ENCODE data around the gene SMARCB1.
A peak's percentile ranks its signal among the peaks of the same experiment; 100 is the strongest.

The SMARCB1 gene

DNA sequence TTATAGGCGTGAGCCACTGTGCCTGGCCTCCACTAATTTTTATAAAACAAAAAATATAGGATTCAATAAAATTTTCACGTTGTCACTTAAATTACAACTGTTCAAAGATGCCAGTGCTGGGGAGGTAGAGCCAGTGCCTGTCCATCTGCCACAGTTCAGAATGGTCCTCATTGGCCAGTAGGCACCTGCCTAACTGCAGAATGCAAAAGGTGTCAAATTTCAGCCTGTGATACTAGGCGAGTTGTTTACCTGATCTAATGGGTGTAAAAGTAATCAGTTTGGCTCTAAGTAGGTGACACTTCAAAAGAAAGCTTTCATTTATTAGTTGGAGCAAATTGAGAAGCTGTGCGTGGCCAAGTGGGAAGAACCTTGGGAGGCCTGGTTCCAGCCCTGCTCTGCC lies 2.4 kb downstream of the SMARCB1 start:
- Mint-ChIP-seq H3K36me3 (ENCODE audit: insufficient read depth) (peaks cover 20% of the 10 kb centered on the region), H3K27ac (ENCODE audit: low read depth) (no peak overlapping the region), H3K9me3 (no peaks in the 10 kb centered on the region), H3K4me3 (no peak overlapping the region), H3K4me1 (peaks cover 27% of the 10 kb centered on the region), H3K27me3 (no peaks in the 10 kb centered on the region)
- ATAC-seq (replicated peaks; ENCODE audit: extremely low read depth, poor library complexity, severe bottlenecking): no peak
- no peak for DNase-seq (ENCODE audit: low spot score in 2 of 2)

DNA sequence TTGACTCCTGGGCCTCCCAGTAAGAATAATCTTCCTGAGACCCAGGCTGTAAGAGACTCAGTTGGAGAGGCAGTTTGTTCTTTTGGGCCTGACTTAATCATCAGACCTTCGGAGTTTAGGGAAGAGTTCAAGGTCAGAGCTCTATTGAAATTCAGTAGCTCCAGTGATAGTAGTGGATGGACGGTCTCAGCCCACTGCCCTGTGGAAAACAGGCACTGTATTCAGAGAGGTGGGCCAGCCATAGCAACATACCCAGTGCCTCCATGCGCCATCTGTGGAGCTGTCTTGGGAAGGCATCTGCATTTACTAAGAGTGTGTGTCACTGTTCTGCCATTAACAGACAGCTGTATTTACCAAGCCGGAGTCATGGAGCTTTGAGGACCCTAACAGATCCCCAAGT lies 2.9 kb downstream of the SMARCB1 start:
- peaks cover 23% of the 10 kb centered on the region for H3K4me1 Mint-ChIP-seq
- H3K27ac Mint-ChIP-seq (ENCODE audit: low read depth): no peak overlapping the region
- H3K27me3 Mint-ChIP-seq: no peaks in the 10 kb centered on the region
- DNase-seq (ENCODE audit: low spot score in 2 of 2) (no peak), ATAC-seq (replicated peaks; ENCODE audit: extremely low read depth, poor library complexity, severe bottlenecking) (no peak)
- H3K36me3 Mint-ChIP-seq (ENCODE audit: insufficient read depth): peaks cover 23% of the 10 kb centered on the region
- H3K9me3 Mint-ChIP-seq: no peaks in the 10 kb centered on the region
- H3K4me3 Mint-ChIP-seq: no peak overlapping the region

DNA sequence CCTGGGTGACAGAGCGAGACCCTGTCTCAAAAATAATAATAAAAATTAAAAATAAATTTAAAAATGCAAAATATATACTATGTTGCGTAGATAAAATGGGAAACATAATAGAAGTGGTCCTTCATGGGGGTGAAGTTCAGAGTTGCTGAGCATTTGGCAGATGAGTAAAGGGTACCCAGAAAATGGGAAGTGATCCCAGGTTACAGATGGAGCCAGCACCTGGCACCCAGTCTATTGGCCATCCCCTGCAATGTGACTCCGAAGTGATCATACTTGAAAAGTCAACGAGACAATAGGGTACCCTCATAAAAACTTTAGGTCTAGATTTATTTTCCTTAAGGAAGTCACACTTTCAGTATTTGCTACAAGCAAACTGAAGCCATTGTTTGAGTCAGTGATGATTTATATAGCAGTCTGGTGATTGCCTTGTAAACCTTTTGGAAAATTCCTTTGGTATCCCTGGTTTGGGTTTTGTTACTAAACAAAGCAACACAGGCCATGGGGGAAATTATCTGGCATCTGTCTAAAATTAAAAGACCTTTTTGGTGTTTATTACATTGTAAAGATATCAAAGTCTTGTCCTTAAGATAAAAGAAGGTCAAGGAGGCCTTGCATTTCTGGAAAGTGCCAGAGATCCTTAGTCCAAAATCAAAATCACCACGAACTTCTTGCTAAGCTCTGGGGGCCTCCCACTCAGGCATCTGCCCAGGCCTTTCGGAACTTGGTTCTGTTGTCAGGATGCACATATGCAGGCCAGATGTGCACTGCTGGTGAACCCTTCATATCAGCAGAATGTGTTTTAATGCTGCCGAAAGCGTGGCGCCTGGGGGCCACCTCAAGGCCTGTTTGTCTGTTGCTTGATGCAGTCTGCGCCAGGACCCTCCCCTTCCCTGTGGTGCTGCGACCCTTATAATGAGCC lies 4.3 kb downstream of the SMARCB1 start:
- peaks cover 23% of the 10 kb centered on the region for H3K4me1 Mint-ChIP-seq
- peaks cover 31% of the 10 kb centered on the region for H3K36me3 Mint-ChIP-seq (ENCODE audit: insufficient read depth)
- ATAC-seq (replicated peaks; ENCODE audit: extremely low read depth, poor library complexity, severe bottlenecking): no peak
- H3K4me3 Mint-ChIP-seq: no peak overlapping the region
- H3K9me3 Mint-ChIP-seq: no peaks in the 10 kb centered on the region
- H3K27me3 Mint-ChIP-seq: no peaks in the 10 kb centered on the region
- no peak for DNase-seq (ENCODE audit: low spot score in 2 of 2)
- no peak overlapping the region for H3K27ac Mint-ChIP-seq (ENCODE audit: low read depth)

DNA sequence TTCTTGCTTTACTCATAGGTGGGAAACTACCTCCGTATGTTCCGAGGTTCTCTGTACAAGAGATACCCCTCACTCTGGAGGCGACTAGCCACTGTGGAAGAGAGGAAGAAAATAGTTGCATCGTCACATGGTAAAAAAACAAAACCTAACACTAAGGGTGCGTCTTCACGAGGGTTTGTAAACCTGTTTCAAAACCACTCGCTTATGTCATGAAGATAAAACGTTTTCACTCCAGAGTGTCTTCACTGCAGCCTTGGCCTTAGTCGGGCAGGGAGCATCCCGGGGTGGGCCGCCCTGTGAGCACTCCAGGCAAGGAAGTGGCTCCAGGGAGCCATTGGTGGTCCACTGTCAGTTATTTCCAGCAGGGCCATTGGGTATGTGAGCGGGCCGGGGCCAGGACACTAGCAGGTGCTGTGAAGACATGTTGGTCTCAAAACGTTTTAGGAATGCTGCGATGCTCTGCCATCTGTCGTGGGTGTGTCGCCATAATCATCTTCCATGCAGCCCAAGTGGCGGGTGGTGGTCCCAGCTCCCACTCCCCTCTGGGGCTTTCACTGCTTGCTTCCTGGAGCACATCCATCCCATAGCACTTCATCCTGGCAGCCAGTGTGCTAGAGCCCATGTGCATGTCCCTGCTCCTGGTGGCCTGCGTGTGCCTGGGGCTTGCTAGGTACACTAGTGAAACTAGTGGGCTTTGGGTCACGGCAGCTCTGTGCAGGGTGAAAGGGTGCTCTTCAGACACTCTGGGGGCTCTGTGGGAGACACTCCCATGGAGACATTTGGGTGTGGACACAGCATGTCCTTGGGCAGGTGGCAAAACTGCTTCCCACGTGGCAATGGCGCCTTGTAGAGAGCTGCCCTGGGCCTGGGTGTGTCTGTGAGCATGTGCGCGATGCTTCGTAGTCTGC lies 5.2 kb downstream of the SMARCB1 start:
- H3K36me3 Mint-ChIP-seq (ENCODE audit: insufficient read depth): peaks cover 36% of the 10 kb centered on the region

DNA sequence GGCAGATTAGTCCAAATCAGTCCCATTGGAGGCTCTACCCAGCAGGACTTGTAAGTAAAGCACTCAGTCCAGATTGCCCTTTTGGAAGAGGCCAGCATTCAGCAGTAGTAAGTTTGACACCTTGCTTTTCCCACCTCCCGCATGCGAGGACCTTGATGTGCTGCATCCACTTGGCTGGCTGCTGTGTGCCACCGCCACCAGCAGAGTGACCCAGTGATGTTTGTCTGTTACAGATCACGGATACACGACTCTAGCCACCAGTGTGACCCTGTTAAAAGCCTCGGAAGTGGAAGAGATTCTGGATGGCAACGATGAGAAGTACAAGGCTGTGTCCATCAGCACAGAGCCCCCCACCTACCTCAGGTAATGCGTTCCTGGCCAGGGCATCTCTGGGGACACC lies 6.6 kb downstream of the SMARCB1 start:
- peaks cover 35% of the 10 kb centered on the region for H3K36me3 Mint-ChIP-seq (ENCODE audit: insufficient read depth)
- H3K27ac Mint-ChIP-seq (ENCODE audit: low read depth): no peak overlapping the region

More for the DNA sequence above, 5.2 kb downstream of the SMARCB1 start:
- no peaks in the 10 kb centered on the region for H3K9me3 Mint-ChIP-seq
- ATAC-seq (replicated peaks; ENCODE audit: extremely low read depth, poor library complexity, severe bottlenecking): no peak
- no peak for DNase-seq (ENCODE audit: low spot score in 2 of 2)
- H3K4me1 Mint-ChIP-seq: peaks cover 23% of the 10 kb centered on the region
- H3K27me3 Mint-ChIP-seq: no peaks in the 10 kb centered on the region
- no peak overlapping the region for H3K27ac Mint-ChIP-seq (ENCODE audit: low read depth)
- no peak overlapping the region for H3K4me3 Mint-ChIP-seq

DNA sequence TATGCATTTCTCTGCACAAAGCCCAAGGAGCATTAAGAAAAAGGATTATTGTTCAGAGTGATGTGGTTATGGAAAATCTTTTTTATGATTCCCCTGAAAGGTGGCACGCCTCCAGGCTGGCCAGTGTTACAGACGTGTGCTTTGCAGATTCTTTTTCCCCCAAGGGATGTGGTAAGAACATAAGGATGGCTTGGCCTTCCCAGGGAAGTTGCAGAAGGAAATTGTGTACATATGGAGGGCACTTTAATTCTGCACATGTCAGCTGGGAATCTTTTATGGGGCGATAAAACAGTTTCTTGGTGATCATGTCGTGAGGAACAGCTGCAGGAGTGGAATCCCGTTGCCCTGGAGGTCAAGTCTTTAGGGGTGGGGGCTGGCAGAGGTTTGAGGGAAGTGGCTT lies 9.7 kb downstream of the SMARCB1 start:
- DNase-seq (ENCODE audit: low spot score in 2 of 2) (no peak), ATAC-seq (replicated peaks; ENCODE audit: extremely low read depth, poor library complexity, severe bottlenecking) (no peak)
- Mint-ChIP-seq H3K27me3 (no peaks in the 10 kb centered on the region), H3K9me3 (no peaks in the 10 kb centered on the region), H3K4me1 (peaks cover 12% of the 10 kb centered on the region), H3K36me3 (ENCODE audit: insufficient read depth) (peaks cover 59% of the 10 kb centered on the region), H3K4me3 (no peak overlapping the region), H3K27ac (ENCODE audit: low read depth) (no peak overlapping the region)

More for the DNA sequence above, 6.6 kb downstream of the SMARCB1 start:
- H3K27me3 Mint-ChIP-seq: no peaks in the 10 kb centered on the region
- no peak overlapping the region for H3K4me3 Mint-ChIP-seq
- DNase-seq (ENCODE audit: low spot score in 2 of 2) (no peak), ATAC-seq (replicated peaks; ENCODE audit: extremely low read depth, poor library complexity, severe bottlenecking) (no peak)
- peaks cover 23% of the 10 kb centered on the region for H3K4me1 Mint-ChIP-seq
- H3K9me3 Mint-ChIP-seq: no peaks in the 10 kb centered on the region

DNA sequence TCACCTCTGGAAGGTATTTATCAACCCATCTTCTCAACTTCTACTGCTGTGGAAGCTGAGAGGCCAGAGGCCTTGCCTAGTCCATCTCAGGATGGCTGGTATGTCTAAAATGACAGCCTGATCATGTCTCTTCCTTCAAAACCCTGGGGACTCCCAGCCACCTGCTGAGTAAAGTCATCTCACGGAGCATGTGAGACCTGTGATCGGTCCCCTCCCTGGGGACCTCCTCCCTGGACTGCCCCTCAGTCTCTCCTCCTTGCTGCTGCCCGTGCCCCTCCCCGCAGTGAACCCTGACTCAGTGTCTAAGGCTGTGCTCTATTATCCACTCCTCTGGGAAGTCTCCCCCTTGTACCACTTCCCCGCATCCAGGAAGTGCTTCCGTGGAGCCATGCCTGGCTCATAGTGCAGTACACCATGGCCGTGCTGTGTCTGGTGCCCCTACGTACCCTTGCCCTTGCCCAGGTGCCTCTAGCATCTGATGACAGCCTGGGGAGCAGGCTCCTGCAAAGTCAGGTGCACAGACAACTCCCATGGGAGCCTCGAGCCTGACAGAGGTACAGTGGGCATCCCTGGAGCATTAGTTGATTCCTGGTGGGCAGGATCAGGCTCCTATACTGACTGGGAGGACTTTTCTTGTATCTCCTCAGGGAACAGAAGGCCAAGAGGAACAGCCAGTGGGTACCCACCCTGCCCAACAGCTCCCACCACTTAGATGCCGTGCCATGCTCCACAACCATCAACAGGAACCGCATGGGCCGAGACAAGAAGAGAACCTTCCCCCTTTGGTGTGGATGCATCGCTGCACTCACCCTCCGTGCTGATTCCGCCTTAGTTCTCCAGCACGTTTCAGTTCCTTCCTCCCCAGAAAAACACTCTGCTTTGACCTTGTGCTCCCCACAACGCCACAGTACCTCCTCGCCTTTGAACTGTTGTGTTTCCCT lies 13.8 kb downstream of the SMARCB1 start:
- no peaks in the 10 kb centered on the region for H3K4me1 Mint-ChIP-seq
- ATAC-seq (replicated peaks; ENCODE audit: extremely low read depth, poor library complexity, severe bottlenecking): no peak
- H3K9me3 Mint-ChIP-seq: no peaks in the 10 kb centered on the region
- H3K36me3 Mint-ChIP-seq (ENCODE audit: insufficient read depth): peaks cover 56% of the 10 kb centered on the region
- no peak for DNase-seq (ENCODE audit: low spot score in 2 of 2)
- no peaks in the 10 kb centered on the region for H3K27me3 Mint-ChIP-seq
- no peak overlapping the region for H3K4me3 Mint-ChIP-seq
- peak overlapping the region; percentile 67 for H3K27ac Mint-ChIP-seq (ENCODE audit: low read depth)

DNA sequence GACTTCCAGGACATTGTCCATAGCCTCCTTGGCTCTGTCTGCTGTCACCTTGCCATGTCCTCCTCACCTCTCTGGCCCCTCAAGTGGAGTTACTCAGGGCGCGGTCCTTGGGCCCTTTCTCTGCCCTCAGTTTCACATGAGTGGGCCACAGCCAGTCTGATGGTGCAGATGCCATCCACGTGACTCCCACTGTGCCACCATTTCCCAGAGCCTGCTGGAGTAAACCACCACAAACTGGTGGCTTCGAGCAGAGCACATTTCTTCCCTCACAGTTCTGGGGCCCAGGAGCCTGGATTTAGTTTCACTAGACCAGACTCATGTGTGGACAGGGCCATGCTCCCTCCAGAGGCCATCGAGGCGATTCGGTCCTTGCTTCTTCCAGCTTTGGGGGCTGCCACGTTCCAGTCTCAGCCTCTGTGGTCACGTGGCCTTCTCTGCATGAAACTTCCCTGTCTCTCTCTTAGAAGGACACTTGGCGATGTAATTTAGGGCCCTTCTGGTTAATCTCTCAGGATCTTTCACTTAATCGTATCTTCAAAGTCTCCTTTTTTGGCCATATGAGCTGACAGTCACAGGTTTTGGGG lies 14.6 kb downstream of the SMARCB1 start:
- H3K4me1 Mint-ChIP-seq: no peaks in the 10 kb centered on the region

DNA sequence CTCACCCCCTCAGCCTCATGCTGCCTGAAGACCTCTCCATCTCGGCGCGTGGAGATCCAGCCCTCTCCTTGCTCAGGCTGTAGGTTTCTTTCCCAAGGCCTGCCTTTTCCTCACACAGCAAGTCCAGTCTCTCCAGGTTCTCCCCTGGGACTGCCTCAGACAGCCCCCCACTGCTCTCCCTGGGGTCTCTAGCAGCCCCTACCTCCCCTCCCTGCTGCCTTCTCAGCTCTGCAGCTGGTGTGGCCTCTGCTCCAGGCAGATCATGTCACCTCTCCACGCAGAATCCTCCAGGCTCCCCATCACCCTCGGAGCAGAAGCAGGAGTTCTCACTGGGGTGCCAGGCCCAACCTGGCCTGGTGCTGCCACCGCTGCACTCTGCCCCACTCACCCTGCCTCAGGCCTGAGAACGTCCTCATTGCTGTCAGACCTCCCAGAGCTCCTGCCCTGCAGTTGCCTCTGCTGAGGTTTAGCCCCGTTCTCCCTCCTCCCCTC lies 15.2 kb downstream of the SMARCB1 start:
- peak overlapping the region; percentile 67 for H3K27ac Mint-ChIP-seq (ENCODE audit: low read depth)
- no peaks in the 10 kb centered on the region for H3K27me3 Mint-ChIP-seq
- ATAC-seq (replicated peaks; ENCODE audit: extremely low read depth, poor library complexity, severe bottlenecking): no peak
- no peak for DNase-seq (ENCODE audit: low spot score in 2 of 2)
- peaks cover 57% of the 10 kb centered on the region for H3K36me3 Mint-ChIP-seq (ENCODE audit: insufficient read depth)
- H3K4me3 Mint-ChIP-seq: no peak overlapping the region
- H3K9me3 Mint-ChIP-seq: no peaks in the 10 kb centered on the region
- no peaks in the 10 kb centered on the region for H3K4me1 Mint-ChIP-seq

More for the DNA sequence above, 14.6 kb downstream of the SMARCB1 start:
- DNase-seq (ENCODE audit: low spot score in 2 of 2) (no peak), ATAC-seq (replicated peaks; ENCODE audit: extremely low read depth, poor library complexity, severe bottlenecking) (no peak)
- Mint-ChIP-seq H3K27ac (ENCODE audit: low read depth) (peak overlapping the region; percentile 67), H3K27me3 (no peaks in the 10 kb centered on the region), H3K4me3 (no peak overlapping the region), H3K36me3 (ENCODE audit: insufficient read depth) (peaks cover 56% of the 10 kb centered on the region), H3K9me3 (no peaks in the 10 kb centered on the region)

DNA sequence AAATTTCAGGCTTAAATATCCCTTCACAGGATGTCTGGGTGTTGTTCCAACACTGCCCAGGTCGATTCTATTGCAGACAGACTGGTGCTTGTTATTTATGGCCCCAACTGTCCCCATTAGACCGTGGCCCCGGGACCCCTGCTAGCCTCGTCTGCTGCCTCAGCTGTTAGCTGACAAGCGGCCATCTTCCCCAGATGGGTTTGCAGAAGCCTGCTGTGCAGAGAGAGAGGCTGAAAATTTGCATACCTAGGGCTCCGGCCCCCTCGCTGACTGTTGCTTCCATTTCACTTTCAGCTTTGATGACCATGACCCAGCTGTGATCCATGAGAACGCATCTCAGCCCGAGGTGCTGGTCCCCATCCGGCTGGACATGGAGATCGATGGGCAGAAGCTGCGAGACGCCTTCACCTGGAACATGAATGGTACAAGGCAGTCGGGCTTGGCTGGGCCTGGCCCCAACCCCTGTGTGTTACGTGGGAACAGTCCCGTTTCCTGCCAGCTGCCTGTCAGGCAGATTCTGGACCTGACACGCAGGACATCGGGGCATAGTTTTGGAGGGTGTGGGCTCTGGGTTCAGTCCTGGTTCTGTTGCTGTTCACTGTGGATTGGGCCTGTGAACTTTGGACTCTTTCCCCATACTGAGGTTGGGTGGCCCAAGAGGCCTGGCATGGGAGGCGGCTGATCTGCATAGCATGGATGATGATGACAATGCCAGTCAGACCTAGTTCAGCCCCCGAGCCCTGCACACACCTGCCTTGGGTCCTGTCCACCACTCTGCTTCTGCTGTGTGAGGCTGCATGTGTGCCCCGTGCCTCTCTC lies 16.4 kb downstream of the SMARCB1 start:
- H3K27ac Mint-ChIP-seq (ENCODE audit: low read depth): no peak overlapping the region
- DNase-seq (ENCODE audit: low spot score in 2 of 2): no peak

DNA sequence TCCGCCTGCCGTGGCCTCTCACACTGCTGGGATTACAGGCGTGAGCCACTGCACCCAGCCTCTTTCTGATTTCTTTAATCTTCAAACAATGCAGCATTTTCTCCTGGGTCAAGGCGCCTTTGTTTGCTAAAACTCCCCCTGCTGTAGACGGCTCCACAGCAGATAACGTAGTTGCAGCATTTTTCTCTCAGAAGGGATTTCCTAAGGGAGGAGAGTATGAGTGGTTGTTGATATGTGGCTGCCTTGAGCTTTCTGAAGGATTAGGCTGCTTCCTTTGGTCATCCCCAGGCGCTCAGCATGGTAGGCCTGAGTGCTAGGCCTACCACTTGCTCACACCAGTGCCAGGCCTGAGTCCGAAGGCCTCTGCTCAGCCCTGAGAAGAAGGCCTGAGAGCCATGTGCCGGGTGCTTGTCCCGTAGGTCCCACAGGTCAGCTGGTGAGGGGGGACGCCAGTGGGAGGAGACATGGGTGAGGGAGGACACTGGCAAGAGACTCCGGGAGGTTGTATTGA lies 18.1 kb downstream of the SMARCB1 start:
- Mint-ChIP-seq H3K27me3 (no peaks in the 10 kb centered on the region), H3K4me3 (no peak overlapping the region), H3K27ac (ENCODE audit: low read depth) (peak overlapping the region; percentile 49), H3K4me1 (no peaks in the 10 kb centered on the region), H3K36me3 (ENCODE audit: insufficient read depth) (peaks cover 50% of the 10 kb centered on the region), H3K9me3 (no peaks in the 10 kb centered on the region)
- DNase-seq (ENCODE audit: low spot score in 2 of 2): no peak
- no peak for ATAC-seq (replicated peaks; ENCODE audit: extremely low read depth, poor library complexity, severe bottlenecking)

More for the DNA sequence above, 16.4 kb downstream of the SMARCB1 start:
- no peaks in the 10 kb centered on the region for H3K9me3 Mint-ChIP-seq
- H3K27me3 Mint-ChIP-seq: no peaks in the 10 kb centered on the region
- H3K36me3 Mint-ChIP-seq (ENCODE audit: insufficient read depth): peaks cover 62% of the 10 kb centered on the region
- no peaks in the 10 kb centered on the region for H3K4me1 Mint-ChIP-seq
- ATAC-seq (replicated peaks; ENCODE audit: extremely low read depth, poor library complexity, severe bottlenecking): no peak
- H3K4me3 Mint-ChIP-seq: no peak overlapping the region
